ENCODE results near the gene TIRAP. TPM values are rescaled to one million over a fixed set of nuclear protein-coding genes. Genes with fewer than 3 reads are reported as not detected.

TIRAP gene
- total RNA-seq, 1 experiment from 2014 or later: 4.4 TPM

DNA sequence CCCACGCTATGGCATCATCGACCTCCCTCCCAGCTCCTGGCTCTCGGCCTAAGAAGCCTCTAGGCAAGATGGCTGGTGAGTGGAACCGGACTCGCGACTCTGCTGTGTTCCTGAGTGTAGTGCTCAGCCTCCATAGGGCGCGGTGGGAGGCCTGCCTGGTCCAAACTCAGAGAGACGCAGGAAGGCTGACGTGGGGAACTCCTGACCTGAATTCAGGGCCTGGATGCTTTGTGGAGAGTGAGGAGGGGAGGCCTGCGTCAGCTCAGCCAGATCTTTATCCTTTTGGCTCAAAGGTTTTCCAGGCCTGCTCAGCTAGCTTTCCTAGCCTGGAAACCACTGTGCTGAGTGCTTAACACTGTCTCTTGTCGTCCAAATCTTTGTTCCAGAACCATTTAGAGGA lies 8.0 kb downstream of the TIRAP start:
- Histone ChIP-seq H4K20me1 (ENCODE audit: insufficient read depth, low read depth, low read length) (no peaks in the 10 kb centered on the region), H3K36me3 (ENCODE audit: insufficient read depth, low read length) (no peaks in the 10 kb centered on the region), H3K4me1 (ENCODE audit: low read length) (no peaks in the 10 kb centered on the region)

DNA sequence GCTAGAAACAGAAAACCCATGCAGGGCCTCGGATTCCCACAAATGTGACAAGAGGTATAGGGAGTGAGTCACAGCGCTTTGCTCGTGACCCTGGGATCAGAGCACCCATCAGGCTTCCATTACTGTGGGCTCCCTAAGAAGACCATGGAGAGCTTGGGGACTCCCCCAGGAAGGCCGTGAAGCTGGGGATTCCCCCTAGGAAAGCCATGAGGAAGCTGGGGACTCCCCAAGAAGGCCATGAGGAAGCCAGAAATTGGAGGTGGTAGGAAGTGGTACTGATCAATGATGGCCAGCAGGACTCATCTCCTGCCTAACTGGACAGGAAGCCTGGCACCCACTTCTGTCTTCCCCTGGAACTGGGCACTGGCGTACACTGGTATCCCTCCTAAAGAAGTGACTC lies 10.8 kb downstream of the TIRAP start:
- H2AFZ ChIP-seq (ENCODE audit: low read length): no peak overlapping the region
- no peaks in the 10 kb centered on the region for H4K20me1 ChIP-seq (ENCODE audit: insufficient read depth, low read depth, low read length)
- no peaks in the 10 kb centered on the region for H3K9me3 ChIP-seq (ENCODE audit: low read length)
- no peaks in the 10 kb centered on the region for H3K4me1 ChIP-seq (ENCODE audit: low read length)
- no peaks in the 10 kb centered on the region for H3K27me3 ChIP-seq (ENCODE audit: low read length)
- H3K27ac ChIP-seq (ENCODE audit: low read length): no peak overlapping the region
- no peak overlapping the region for H3K4me2 ChIP-seq (ENCODE audit: low read depth, low read length, poor library complexity, severe bottlenecking)
- no peak for DNase-seq
- H3K36me3 ChIP-seq (ENCODE audit: insufficient read depth, low read length): no peaks in the 10 kb centered on the region
- H3K79me2 ChIP-seq (ENCODE audit: low read length): no peaks in the 10 kb centered on the region
- no peaks in the 10 kb centered on the region for H3K9me2 ChIP-seq (replicated peaks; ENCODE audit: insufficient read depth, low read length)
- H3K9ac ChIP-seq (ENCODE audit: low read length): no peak overlapping the region
- H3K4me3 ChIP-seq (ENCODE audit: low read length): no peak overlapping the region

More for the DNA sequence above, 8.0 kb downstream of the TIRAP start:
- Histone ChIP-seq H3K9me3 (ENCODE audit: low read length) (no peaks in the 10 kb centered on the region), H3K9ac (ENCODE audit: low read length) (no peak overlapping the region), H3K79me2 (ENCODE audit: low read length) (peaks cover 3% of the 10 kb centered on the region; the same call in 1 of the 2 replicates), H3K9me2 (replicated peaks; ENCODE audit: insufficient read depth, low read length) (no peaks in the 10 kb centered on the region), H3K27ac (ENCODE audit: low read length) (no peak overlapping the region), H3K27me3 (ENCODE audit: low read length) (no peaks in the 10 kb centered on the region), H3K4me2 (ENCODE audit: low read depth, low read length, poor library complexity, severe bottlenecking) (no peak overlapping the region), H2AFZ (ENCODE audit: low read length) (no peak overlapping the region), H3K4me3 (ENCODE audit: low read length) (no peak overlapping the region)
- DNase-seq: no peak

- Histone ChIP-seq H3K79me2 (ENCODE audit: low read length) (no peaks in the 10 kb centered on the region), H3K27me3 (ENCODE audit: low read length) (no peaks in the 10 kb centered on the region), H3K36me3 (ENCODE audit: insufficient read depth, low read length) (no peaks in the 10 kb centered on the region), H3K4me2 (ENCODE audit: low read depth, low read length, poor library complexity, severe bottlenecking) (no peak overlapping the region), H3K9me2 (replicated peaks; ENCODE audit: insufficient read depth, low read length) (no peaks in the 10 kb centered on the region), H4K20me1 (ENCODE audit: insufficient read depth, low read depth, low read length) (no peaks in the 10 kb centered on the region), H3K4me3 (ENCODE audit: low read length) (no peak overlapping the region), H3K4me1 (ENCODE audit: low read length) (no peaks in the 10 kb centered on the region), H3K9me3 (ENCODE audit: low read length) (no peaks in the 10 kb centered on the region), H2AFZ (ENCODE audit: low read length) (no peak overlapping the region), H3K27ac (ENCODE audit: low read length) (no peak overlapping the region), H3K9ac (ENCODE audit: low read length) (no peak overlapping the region)
- no peak for DNase-seq
These were observed 14.1 kb downstream of the TIRAP start for GRCh38 chr11:126297004-126297403.

DNA sequence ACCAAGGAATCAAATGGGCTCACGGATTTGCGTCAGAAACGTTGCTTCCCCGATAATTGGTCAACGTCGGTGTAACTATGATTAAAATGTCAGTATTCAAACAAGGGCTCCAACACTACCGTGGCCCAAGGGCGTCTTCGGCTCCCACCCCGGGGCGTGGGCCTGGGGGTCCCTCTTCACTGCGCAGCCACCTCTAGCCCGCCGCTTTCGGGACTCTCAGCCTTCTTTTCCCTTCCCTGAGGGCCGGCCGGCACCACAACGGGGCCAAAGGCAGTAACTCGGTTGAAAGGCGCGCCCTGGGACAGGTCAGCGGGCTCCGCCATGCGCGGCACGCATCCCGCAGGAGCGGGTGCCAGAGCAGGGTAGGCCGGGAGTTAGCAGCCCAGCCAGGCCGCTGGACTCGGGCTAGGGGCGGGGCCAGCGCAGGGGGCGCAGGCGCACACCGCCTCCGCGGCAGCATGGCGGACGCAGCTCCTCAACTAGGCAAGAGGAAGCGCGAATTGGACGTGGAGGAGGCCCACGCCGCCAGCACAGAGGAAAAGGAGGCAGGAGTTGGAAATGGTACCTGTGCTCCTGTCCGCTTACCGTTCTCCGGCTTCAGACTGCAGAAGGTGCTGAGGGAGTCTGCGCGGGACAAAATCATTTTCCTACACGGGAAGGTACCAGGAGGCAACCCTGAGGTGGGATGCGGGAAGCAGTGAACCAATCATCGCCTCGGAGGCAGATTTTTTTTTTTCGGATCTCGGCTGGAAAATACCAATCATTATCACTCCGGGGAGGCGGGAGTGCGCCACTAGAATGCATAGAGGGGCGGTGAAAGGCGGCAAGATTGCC lies 20.9 kb downstream of the TIRAP start, which contains the start of gene DCPS:
Gene DCPS, plus strand, starts transcription at position 438 of the 834 bp plus-strand sequence. Its CDS starts 21 bp downstream, at position 459.
- Histone ChIP-seq H3K9me2 (replicated peaks; ENCODE audit: insufficient read depth, low read length) (no peaks in the 10 kb centered on the region), H3K9ac (ENCODE audit: low read length) (peak within 1 kb of the TSS; percentile 92), H3K4me2 (ENCODE audit: low read depth, low read length, poor library complexity, severe bottlenecking) (peak within 1 kb of the TSS; percentile 85), H3K4me3 (ENCODE audit: low read length) (peak within 1 kb of the TSS; percentile 87), H3K9me3 (ENCODE audit: low read length) (no peaks in the 10 kb centered on the region), H3K4me1 (ENCODE audit: low read length) (peaks cover 28% of the 10 kb centered on the region), H3K36me3 (ENCODE audit: insufficient read depth, low read length) (no peaks in the 10 kb centered on the region), H3K27me3 (ENCODE audit: low read length) (no peaks in the 10 kb centered on the region), H3K79me2 (ENCODE audit: low read length) (peaks cover 23% of the 10 kb centered on the region), H2AFZ (ENCODE audit: low read length) (peak within 1 kb of the TSS; percentile 71), H4K20me1 (ENCODE audit: insufficient read depth, low read depth, low read length) (no peaks in the 10 kb centered on the region), H3K27ac (ENCODE audit: low read length) (peak within 1 kb of the TSS; percentile 84)
- peak; percentile 90 for DNase-seq

- Histone ChIP-seq H3K79me2 (ENCODE audit: low read length) (peaks cover 23% of the 10 kb centered on the region), H2AFZ (ENCODE audit: low read length) (peak overlapping the region; percentile 71), H3K36me3 (ENCODE audit: insufficient read depth, low read length) (no peaks in the 10 kb centered on the region), H3K9me3 (ENCODE audit: low read length) (no peaks in the 10 kb centered on the region), H3K4me2 (ENCODE audit: low read depth, low read length, poor library complexity, severe bottlenecking) (peak overlapping the region; percentile 85), H3K9ac (ENCODE audit: low read length) (peak overlapping the region; percentile 92), H3K27ac (ENCODE audit: low read length) (peak overlapping the region; percentile 84), H4K20me1 (ENCODE audit: insufficient read depth, low read depth, low read length) (no peaks in the 10 kb centered on the region), H3K4me3 (ENCODE audit: low read length) (peak overlapping the region; percentile 87), H3K9me2 (replicated peaks; ENCODE audit: insufficient read depth, low read length) (no peaks in the 10 kb centered on the region), H3K4me1 (ENCODE audit: low read length) (peaks cover 28% of the 10 kb centered on the region), H3K27me3 (ENCODE audit: low read length) (no peaks in the 10 kb centered on the region)
- DNase-seq: peak; percentile 45
These were observed 21.7 kb downstream of the TIRAP start for GRCh38 chr11:126304457-126305075.

DNA sequence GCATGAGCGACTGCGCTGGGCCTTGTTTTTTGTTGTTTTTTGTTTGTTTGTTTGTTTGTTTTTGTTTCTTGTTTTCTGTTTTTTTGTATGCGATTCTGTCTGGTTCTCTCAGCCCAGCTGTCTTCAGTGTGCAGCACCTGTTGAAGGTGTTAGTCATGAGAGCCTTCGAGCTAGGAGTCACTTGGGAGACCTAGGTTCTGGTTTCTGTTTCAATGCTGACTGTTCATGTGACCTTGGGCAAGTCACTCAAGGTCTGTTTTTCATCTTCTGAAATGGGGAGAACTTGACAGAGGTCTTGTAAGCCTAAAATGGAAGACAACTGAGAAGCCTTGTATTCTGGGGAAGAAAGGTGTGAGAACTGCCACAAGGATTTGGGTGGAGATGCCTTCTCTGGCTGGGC lies 22.8 kb downstream of the TIRAP start:
- H3K36me3 ChIP-seq (ENCODE audit: insufficient read depth, low read length): no peaks in the 10 kb centered on the region
- no peaks in the 10 kb centered on the region for H3K9me3 ChIP-seq (ENCODE audit: low read length)
- no peak for DNase-seq
- no peaks in the 10 kb centered on the region for H3K9me2 ChIP-seq (replicated peaks; ENCODE audit: insufficient read depth, low read length)
- no peak overlapping the region for H3K4me3 ChIP-seq (ENCODE audit: low read length)
- peaks cover 26% of the 10 kb centered on the region for H3K79me2 ChIP-seq (ENCODE audit: low read length)
- H3K4me2 ChIP-seq (ENCODE audit: low read depth, low read length, poor library complexity, severe bottlenecking): peak overlapping the region; percentile 23
- H3K27me3 ChIP-seq (ENCODE audit: low read length): no peaks in the 10 kb centered on the region
- no peak overlapping the region for H3K9ac ChIP-seq (ENCODE audit: low read length)
- H3K4me1 ChIP-seq (ENCODE audit: low read length): peaks cover 28% of the 10 kb centered on the region
- no peak overlapping the region for H3K27ac ChIP-seq (ENCODE audit: low read length)
- H2AFZ ChIP-seq (ENCODE audit: low read length): no peak overlapping the region
- H4K20me1 ChIP-seq (ENCODE audit: insufficient read depth, low read depth, low read length): no peaks in the 10 kb centered on the region

DNA sequence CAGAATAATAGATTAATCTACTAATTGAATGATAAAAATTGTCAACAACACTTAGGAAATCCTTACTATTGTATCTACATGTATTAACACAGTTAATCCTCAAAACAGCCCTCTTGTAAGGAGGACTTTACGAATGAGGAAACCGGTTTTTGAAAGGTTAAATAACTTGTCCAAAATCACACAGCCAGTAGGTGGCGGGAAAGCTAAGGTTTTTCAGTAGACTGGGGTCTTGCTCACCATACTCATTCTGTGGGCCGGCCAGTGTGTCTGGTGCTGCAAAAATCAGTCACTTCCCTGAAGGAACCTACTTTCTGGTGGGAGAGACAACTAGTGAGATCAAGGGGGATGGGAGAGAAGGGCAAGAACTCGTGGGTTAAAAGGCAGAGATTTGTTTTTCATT lies 24.8 kb downstream of the TIRAP start:
- H3K36me3 ChIP-seq (ENCODE audit: insufficient read depth, low read length): no peaks in the 10 kb centered on the region
- no peaks in the 10 kb centered on the region for H3K9me2 ChIP-seq (replicated peaks; ENCODE audit: insufficient read depth, low read length)
- H2AFZ ChIP-seq (ENCODE audit: low read length): no peak overlapping the region
- peak; percentile 71 for DNase-seq
- H3K27me3 ChIP-seq (ENCODE audit: low read length): no peaks in the 10 kb centered on the region
- H3K9ac ChIP-seq (ENCODE audit: low read length): no peak overlapping the region
- peaks cover 27% of the 10 kb centered on the region for H3K4me1 ChIP-seq (ENCODE audit: low read length)
- H3K4me2 ChIP-seq (ENCODE audit: low read depth, low read length, poor library complexity, severe bottlenecking): no peak overlapping the region
- no peak overlapping the region for H3K27ac ChIP-seq (ENCODE audit: low read length)
- no peaks in the 10 kb centered on the region for H3K9me3 ChIP-seq (ENCODE audit: low read length)
- peaks cover 35% of the 10 kb centered on the region for H3K79me2 ChIP-seq (ENCODE audit: low read length)
- no peak overlapping the region for H3K4me3 ChIP-seq (ENCODE audit: low read length)
- no peaks in the 10 kb centered on the region for H4K20me1 ChIP-seq (ENCODE audit: insufficient read depth, low read depth, low read length)

DNA sequence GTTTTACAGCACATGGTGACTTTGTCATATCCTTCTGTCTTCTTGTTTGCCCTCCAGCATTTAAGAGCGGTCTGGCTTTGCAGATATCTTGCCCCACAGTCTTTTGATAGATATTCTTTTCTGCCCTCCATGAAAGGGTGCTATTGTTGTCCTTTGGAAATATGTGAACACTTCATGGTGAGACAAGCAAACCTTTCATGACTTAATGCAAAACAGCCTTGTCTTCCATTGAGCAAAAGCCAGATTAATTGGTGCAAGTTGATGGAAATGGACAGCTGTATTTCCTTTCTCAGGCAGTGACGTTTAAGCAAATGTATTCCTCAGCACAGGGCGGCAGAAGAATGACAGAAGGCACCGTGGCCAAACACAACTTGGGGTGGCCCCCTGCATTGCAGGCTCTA lies 25.4 kb downstream of the TIRAP start:
- H3K9ac ChIP-seq (ENCODE audit: low read length): no peak overlapping the region
- no peak overlapping the region for H2AFZ ChIP-seq (ENCODE audit: low read length)
- no peak for DNase-seq
- H3K9me3 ChIP-seq (ENCODE audit: low read length): no peaks in the 10 kb centered on the region
- H3K79me2 ChIP-seq (ENCODE audit: low read length): peaks cover 39% of the 10 kb centered on the region
- no peak overlapping the region for H3K27ac ChIP-seq (ENCODE audit: low read length)
- no peaks in the 10 kb centered on the region for H4K20me1 ChIP-seq (ENCODE audit: insufficient read depth, low read depth, low read length)
- H3K9me2 ChIP-seq (replicated peaks; ENCODE audit: insufficient read depth, low read length): no peaks in the 10 kb centered on the region
- H3K4me2 ChIP-seq (ENCODE audit: low read depth, low read length, poor library complexity, severe bottlenecking): no peak overlapping the region
- no peaks in the 10 kb centered on the region; the same call in 1 of the 2 replicates for H3K36me3 ChIP-seq (ENCODE audit: insufficient read depth, low read length)
- no peaks in the 10 kb centered on the region for H3K27me3 ChIP-seq (ENCODE audit: low read length)
- H3K4me1 ChIP-seq (ENCODE audit: low read length): peaks cover 21% of the 10 kb centered on the region
- no peak overlapping the region for H3K4me3 ChIP-seq (ENCODE audit: low read length)
